TTC549 (cell line): ENCODE data around the gene NPPB.

ENCODE experiments used
- FAIRE-seq: peaks from 2 replicates; lab custom pipeline; 2012; peaks lifted over from hg19 to GRCh38; lab: Jason Lieb, UNC

The NPPB gene

GRCh38 chr1:11880911-11881748 is 22.4 kb upstream of the NPPB start:
- FAIRE-seq = no peak

- FAIRE-seq = no peak
Observed at GRCh38 chr1:11880181-11880575, 21.4 kb upstream of the NPPB start.

DNA sequence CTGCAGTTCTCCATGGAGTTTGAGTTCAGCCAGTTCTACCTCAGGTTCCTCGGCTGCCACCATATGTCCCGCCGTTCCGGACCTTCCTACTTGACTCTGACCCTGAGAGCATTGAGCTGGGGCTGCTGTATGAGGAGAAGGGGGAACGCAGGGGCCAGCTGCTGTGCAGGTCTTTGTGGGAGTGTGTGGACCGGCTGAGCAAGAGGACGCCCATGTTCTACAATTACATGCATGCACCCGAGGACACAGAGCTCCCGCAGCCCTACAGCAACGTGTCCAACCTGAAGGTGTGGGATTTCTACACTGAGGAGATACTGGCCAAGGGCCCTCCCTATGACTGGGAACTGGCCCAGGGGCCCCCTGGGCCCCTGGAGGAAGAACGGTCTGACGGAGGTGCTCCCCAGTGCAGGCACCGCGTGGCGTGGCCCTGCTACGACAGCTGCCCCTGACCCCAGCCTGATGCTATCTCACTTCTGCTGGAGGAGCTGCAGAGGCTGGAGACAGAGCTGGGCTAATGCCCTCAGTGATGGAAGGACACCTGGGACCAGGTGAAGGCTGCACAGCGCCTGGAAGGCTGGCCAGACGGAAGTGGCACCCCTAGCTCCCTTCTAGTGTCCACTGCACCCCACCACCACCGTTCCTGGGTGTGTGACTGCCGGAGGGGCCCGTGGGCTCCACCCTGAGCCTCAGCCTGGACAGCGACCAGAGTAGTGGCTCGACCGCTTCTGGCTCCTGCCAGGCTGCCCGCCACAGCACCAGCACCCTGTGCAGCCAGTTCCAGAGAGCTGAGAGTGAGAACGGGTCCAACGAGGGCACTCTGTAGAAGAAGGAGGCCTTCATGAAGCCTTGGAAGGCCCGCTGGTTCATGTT is 20.8 kb upstream of the NPPB start:
- FAIRE-seq = no peak

DNA sequence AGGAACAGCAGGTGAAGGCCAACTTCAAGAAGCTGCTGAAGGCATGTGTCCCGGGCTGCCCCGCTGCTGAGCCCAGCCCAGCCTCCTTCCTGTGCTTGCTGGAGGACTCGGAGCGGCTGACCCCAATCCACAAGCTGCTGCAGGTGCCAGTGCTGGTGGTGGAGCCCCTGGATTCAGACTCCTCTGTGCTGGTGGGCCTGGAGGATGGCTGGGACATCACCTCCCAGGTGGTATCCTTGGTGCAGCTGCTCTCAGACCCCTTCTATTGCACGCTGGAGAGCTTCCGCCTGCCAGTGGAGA is 20.1 kb upstream of the NPPB start:
- FAIRE-seq = no peak

- FAIRE-seq = no peak
Observed at GRCh38 chr1:11878081-11878890, 19.5 kb upstream of the NPPB start.

- FAIRE-seq = no peak
Observed at GRCh38 chr1:11877074-11877473, 18.3 kb upstream of the NPPB start.

DNA sequence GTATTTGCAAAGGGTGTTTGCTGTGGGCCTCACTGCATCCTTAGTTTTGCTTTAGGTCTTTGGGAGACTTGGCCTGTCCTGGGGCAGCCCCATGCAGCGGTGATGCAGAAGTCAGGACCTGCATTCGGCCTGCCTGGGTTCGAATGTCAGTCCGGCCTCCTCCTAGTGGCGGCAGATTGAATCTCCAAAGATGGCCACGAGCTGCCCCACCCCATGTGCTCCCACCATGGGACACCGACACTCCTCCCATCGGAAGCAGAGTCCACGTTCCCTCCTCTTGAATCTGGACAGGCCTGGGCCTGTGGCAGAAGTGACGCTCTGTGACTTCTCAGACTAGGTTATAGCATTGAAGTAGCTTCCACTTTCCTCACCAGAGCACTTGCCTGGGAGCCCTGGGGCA is 16.3 kb upstream of the NPPB start:
- FAIRE-seq = no peak

GRCh38 chr1:11874624-11875023 is 15.9 kb upstream of the NPPB start:
- FAIRE-seq = no peak

- no peak for FAIRE-seq
Observed at GRCh38 chr1:11874258-11874562, 15.5 kb upstream of the NPPB start.

DNA sequence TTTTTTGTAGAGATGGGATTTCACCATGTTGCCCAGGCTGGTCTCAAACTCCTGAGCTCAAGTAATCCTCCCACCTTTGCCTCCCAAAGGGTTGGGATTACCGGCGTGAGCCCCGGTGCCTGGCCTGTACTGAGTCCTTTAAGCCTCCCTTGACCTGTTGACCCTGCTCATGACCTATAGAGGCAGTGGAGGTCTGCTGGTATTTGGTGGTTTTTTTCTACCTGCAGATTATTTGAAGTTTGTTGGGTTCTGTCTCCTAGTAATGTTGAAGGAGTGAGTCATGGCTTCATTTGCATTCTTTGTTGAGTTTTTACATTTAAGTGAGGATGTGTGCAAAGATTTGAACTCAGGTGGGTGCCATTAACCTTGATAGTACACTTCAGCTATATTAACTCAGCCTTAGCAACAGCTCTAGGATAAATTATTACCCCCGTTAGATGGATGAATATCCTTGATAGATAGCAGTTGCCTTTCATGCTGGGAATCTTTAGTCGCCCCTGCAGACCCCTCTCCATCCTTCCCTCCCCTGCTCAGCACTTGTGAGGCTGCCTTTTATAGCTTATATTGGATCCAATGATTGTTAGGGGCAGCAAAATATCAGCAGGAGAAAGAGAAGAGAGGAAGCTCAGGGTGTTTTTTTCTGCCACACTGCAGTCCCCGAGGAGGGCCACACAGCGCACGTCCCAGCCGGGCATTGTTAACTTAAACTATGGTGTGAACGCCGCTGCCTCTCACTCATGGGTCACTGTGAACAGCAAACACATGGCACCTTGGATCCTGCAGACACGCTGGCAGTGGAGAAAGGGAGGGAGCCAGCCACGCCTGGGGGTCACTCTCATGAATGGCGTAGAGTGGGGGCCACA is 14.9 kb upstream of the NPPB start:
- FAIRE-seq = no peak

GRCh38 chr1:11872545-11872944 is 13.8 kb upstream of the NPPB start:
- FAIRE-seq = no peak

DNA sequence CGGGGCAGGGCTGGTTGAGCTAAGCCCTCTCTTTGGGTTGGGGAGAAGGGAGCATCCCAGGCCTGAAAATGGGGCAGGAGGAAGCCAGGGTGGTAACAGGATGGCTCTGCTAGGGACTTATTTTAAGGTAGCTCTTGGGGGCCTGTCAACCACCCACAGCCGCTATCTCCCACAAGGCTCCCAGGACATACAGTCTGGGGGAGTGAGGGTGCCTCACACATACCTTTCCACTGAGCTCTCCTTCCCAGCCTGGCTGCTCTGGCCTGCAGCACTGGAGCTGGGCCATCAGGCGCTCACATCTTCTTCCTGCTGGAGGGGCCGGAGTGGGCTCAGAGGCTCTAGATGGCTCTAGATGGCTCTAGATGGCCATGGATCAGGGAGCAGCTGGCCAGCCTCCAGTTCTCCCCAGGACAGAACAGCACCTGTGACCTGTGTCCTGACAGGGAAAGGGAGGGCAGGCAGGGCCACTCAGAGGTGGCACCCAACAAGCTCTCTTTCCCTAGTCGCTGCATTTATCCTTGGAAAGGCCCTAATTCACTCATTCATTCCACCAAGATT is 11.0 kb upstream of the NPPB start:
- no peak for FAIRE-seq

DNA sequence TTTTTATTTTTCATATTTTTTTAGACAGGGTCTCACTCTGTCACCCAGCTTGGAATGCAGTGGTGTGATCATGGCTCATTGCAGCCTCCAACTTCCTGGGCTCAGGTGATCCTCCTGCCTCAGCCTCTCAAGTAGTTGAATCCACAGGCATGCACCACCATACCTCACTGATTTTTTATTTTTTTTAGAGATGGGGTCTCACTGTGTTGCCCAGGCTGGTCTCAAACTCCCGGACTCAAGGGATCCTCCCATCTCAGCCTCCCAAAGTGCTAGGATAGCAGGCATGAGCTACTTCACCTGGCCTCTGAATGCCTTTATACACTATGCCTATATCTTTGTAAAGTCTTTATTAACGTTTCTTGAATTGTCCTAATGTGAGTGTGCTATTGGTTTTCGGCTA is 10.4 kb upstream of the NPPB start:
- FAIRE-seq = no peak

GRCh38 chr1:11868331-11868980 is 9.7 kb upstream of the NPPB start:
- no peak for FAIRE-seq

GRCh38 chr1:11862890-11863289 is 4.1 kb upstream of the NPPB start:
- FAIRE-seq = no peak

- FAIRE-seq = no peak
Observed at GRCh38 chr1:11860587-11860986, 1.8 kb upstream of the NPPB start.

DNA sequence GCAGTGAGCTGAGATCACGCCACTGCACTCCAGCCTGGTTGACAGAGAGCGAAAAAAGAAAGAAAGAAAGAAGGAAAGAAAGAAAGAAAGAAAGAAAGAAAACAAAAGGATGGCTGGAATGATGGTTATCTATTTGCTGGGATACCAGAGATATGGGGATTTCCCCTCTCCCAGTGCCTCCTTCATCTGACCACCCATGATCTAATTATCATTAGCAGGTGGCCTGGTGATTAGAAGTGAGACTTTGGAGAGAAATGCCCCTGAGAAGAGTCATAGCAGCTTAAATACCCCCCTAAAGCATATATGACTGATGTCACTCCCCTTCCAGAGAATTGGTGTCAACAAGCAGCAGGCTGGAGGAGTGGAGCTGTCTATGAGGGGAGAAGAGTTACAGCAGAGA is 1.3 kb upstream of the NPPB start:
- FAIRE-seq = no peak

- no peak for FAIRE-seq
Observed at GRCh38 chr1:11858968-11859871, 475 bp upstream of the NPPB start.

DNA sequence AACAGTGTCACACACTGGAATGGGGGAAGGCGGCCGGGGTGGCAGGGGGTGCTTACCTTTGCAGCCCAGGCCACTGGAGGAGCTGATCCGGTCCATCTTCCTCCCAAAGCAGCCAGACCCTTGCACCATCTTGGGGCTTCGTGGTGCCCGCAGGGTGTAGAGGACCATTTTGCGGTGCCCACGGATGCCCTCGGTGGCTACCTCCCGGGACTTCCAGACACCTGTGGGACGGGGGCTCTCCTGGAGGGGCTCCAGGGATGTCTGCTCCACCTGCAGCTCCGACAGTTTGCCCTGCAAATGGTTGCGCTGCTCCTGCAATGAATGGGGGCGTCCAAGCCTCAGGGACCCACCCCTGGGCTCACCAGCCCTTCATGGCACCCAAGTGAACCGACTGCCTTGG is 587 bp downstream of the NPPB start:
- no peak for FAIRE-seq

DNA sequence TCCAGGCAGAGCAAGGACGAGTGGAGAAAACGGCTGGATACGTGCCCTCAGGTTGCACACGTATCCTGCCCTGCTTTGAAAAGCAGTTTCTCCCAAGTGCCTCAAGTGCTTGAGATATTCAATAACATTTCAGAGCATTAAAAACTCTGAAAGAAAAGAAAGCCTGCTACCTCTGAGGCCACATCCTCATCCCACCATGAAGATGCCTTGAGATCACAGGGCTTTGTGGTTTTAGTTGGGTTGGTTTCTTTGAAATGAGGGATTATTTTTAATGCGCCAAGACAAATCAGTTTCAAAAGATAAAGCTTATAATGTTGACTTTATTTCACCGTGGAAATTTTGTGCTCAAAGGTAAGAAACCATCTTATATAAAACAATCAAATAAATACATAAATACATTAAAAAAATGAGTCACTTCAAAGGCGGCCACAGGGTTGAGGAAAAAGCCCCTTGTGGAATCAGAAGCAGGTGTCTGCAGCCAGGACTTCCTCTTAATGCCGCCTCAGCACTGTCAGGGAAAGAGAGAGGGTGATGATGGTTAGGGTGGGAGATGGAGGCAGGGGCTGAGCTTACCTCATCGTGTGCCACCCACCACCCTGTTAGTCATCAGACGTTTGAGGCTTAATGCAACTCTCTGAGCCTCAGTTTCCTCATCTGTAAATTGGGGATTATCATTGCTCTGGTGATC is 1.4 kb downstream of the NPPB start:
- FAIRE-seq = no peak
